Immature natural killer cell (primary cell): ENCODE results near the gene WWOX. TPM values are rescaled to one million over a fixed set of nuclear protein-coding genes. Genes with fewer than 3 reads are reported as not detected.

Source experiments
- DNase-seq, 3 donors: peaks; one replicate each; pipeline ENCODE4 v3.0.0; 2022; ENCODE audit warnings: mixed read lengths in 1 of 3
- H3K27ac Mint-ChIP-seq, 6 donors: one replicate each; pipeline ENCODE4 v1.8.0; 2020; ENCODE audit warnings: mixed read lengths in 6 of 6, mild to moderate bottlenecking in 5 of 6, inconsistent platforms in 4 of 6, moderate library complexity in 3 of 6
- H3K27me3 Mint-ChIP-seq, 3 donors: one replicate each; pipeline ENCODE4 v1.8.0; 2020 to 2021; ENCODE audit warnings: low read depth in 3 of 3, mild to moderate bottlenecking in 3 of 3, mixed read lengths in 3 of 3, moderate library complexity in 3 of 3, inconsistent platforms in 1 of 3
- H3K36me3 Mint-ChIP-seq, 3 donors: one replicate each; pipeline ENCODE4 v1.8.0; 2020; ENCODE audit warnings: mixed read lengths in 3 of 3, inconsistent platforms in 2 of 3, mild to moderate bottlenecking in 2 of 3
- H3K4me1 Mint-ChIP-seq, 2 donors: one replicate each; pipeline ENCODE4 v1.8.0; 2020; ENCODE audit warnings: inconsistent platforms in 2 of 2, mild to moderate bottlenecking in 2 of 2, mixed read lengths in 2 of 2, moderate library complexity in 1 of 2
- H3K4me3 Mint-ChIP-seq, 5 donors: one replicate each; pipeline ENCODE4 v1.8.0; 2020; ENCODE audit warnings: mild to moderate bottlenecking in 5 of 5, mixed read lengths in 5 of 5, inconsistent platforms in 3 of 5, moderate library complexity in 3 of 5
- H3K9me3 Mint-ChIP-seq, 6 donors: one replicate each; pipeline ENCODE4 v1.8.0; 2020; ENCODE audit warnings: mild to moderate bottlenecking in 6 of 6, mixed read lengths in 6 of 6, inconsistent platforms in 4 of 6, moderate library complexity in 3 of 6
- polyA plus RNA-seq, 3 donors: library from polyadenylated mRNA; unstranded; fragments of 300-500 nt; fragmentation: Illumina TruSeq; gene quantifications; one replicate each; pipeline ENCODE4 v1.2.3, GENCODE V29; 2021

Gene WWOX
- polyA plus RNA-seq, 3 donors from 2014 or later, result 9.0 to 13.9 (median 12.3) TPM

DNA sequence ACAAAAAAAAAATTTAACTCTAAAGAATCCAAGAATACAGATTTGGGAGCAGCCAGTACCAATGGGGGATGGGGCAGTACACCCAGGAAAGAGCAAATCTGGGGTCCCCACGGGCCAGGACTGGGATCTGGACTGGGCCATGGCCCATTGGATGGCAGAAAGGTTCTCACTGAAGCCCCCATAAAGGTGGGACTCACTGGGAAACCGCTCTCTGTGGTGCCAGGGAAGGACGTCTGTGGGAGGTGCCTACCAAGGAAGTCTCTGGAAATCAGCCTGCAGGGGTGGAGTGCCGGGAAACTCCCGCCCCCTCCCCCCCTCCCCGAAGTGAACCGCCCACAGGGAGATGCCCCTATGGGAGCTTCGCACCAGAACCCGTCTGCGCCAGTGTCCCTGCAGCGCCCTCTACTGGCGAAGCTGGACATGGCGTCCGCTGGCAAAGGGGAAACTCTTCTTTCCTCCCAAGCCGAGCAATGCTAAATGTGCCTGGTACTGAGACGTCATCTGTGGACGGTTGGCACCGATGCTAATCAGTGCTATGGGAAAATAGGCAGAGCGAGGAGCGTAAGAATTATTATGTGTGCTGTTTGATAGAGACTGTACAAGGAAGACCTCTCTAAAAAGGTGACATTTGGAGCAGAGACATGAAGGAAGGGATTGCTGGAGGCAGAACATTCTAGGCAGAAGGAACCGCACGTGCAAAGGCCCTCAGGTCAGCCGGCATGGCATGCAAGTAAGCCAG is 671.1 kb downstream of the WWOX start:
- Mint-ChIP-seq H3K27me3 (peaks cover 6 to 18% (median 11%) of the 10 kb centered on the region in 3 donors), H3K27ac (no peak overlapping the region), H3K4me3 (peak overlapping the region in 2 of 5 donors; percentile 1 to 4), H3K36me3 (peaks cover 0 to 4% (median 3%) of the 10 kb centered on the region in 3 donors), H3K9me3 (no peaks in the 10 kb centered on the region), H3K4me1 (peaks cover 15 to 17% of the 10 kb centered on the region in 2 donors)
- peak; percentile 67 to 74 (median 69) for DNase-seq

DNA sequence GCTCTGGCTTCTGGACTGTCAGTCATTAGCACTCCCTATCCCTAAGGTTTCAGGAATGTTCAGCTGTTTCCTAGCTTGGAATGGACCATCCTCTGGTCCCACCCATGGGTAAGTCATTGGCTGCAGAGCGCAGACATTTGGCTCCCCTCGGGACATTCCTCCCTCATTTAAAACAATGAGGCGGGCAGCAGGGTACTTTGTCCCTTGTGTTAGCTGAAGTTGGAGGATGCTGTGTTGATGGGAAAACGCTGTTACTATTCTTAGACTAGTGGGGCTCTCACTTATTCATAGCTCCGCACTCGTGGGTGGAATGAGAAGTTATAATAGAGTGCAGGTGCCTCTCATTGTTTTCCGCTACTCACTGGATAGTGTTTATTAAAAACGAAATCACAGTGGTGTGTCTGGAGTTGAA is 673.8 kb downstream of the WWOX start:
- Mint-ChIP-seq H3K36me3 (peaks cover 0 to 4% (median 3%) of the 10 kb centered on the region in 3 donors), H3K4me3 (no peak overlapping the region), H3K9me3 (no peaks in the 10 kb centered on the region), H3K27ac (peak overlapping the region in 1 of 6 donors; percentile 18), H3K27me3 (peaks cover 5 to 14% (median 8%) of the 10 kb centered on the region in 3 donors), H3K4me1 (peaks cover 10 to 15% of the 10 kb centered on the region in 2 donors)
- DNase-seq, result no peak

DNA sequence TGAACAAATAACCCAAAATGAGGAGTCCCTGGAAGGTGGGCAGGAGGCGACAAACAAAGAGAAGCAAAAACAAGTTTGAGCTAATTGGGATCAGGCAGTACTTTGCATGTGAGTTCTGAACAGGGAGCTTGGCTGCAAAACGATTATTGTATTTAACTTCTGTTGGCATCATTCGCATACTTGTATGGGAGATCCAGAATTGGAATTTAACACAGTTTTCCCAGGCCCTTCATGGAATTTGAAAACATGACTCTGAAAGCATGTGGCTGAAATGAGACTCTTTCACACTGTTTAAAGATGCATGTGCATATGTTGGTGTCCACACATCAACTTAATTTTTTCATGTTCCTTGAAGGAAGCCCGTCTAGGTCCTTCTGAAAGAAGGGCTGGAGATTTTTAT is 674.3 kb downstream of the WWOX start:
- H3K36me3 Mint-ChIP-seq, result peaks cover 0 to 4% (median 3%) of the 10 kb centered on the region in 3 donors
- H3K4me1 Mint-ChIP-seq, result peaks cover 9 to 13% of the 10 kb centered on the region in 2 donors
- H3K27ac Mint-ChIP-seq, result peak overlapping the region in 1 of 6 donors; percentile 18
- no peak overlapping the region for H3K4me3 Mint-ChIP-seq
- H3K27me3 Mint-ChIP-seq, result peaks cover 5 to 18% (median 8%) of the 10 kb centered on the region in 3 donors
- DNase-seq, result no peak
- H3K9me3 Mint-ChIP-seq, result no peaks in the 10 kb centered on the region

DNA sequence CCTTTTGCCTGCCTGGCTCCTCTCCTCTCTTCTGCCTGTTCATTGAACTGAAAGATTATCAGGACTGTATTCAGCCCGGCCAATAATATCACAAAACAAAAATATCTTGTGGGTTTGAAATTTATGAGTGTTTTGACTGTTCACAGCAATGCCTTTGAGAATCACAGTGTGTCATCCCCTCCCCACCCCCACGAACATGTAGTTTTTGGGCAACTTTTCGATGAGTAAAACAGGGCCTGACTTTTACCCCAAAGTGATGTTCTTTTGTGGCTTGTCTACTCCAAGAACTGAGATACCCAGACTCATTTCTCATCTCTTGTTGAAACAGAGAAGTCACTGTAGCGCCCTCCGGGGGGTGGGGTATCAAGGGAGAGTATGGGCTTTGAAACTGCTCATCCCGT is 675.7 kb downstream of the WWOX start:
- peaks cover 4 to 8% of the 10 kb centered on the region in 2 donors for H3K4me1 Mint-ChIP-seq
- H3K9me3 Mint-ChIP-seq, result no peaks in the 10 kb centered on the region
- no peak overlapping the region for H3K27ac Mint-ChIP-seq
- H3K27me3 Mint-ChIP-seq, result peaks cover 5 to 23% (median 8%) of the 10 kb centered on the region in 3 donors
- no peak for DNase-seq
- H3K36me3 Mint-ChIP-seq, result peaks cover under 1 to 4% (median 3%) of the 10 kb centered on the region in 3 donors
- no peak overlapping the region for H3K4me3 Mint-ChIP-seq

DNA sequence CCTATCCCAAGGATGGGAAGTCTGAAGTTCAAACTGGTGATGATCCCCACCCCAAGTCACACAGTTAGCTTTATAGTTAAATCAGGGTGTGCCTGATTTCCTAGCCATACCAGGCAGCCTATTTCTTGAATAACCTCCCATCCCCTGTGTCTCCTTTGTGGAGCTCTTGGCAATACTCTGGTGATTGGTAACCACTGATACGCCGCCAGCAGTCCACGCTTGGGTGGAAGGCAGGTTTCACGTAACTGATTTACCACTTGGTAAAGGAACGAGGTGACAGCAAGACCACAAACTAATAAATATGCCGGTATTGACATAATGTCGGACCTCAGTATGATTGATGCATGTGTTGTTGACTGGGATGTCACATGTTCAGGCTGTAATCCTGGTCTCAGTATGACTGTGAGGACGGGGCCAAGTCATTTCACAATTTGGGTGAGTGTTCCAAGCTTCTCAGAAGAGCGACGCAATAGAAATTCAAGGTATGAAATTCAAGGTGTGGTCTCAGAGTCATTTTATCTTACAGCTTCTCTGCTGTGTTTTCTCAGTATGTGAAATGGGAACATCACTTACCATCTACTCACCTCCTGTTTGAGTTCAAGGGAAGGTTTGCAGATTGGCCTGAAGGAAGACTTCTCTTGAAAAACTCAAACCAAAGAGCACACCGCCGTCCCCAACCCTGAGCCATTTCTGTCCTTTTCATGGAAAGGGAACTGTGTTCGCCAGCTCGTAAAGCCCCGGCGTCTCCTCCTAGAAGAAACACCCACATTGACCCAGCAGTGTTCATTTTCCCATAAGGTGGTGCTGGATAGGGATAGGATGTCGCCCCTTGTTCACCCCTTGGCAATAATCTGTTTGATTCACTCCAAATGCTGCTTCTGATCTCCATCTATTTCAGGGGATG is 678.9 kb downstream of the WWOX start:
- Mint-ChIP-seq H3K27ac (no peak overlapping the region), H3K9me3 (peaks cover 0 to 2% (median 0%) of the 10 kb centered on the region in 6 donors), H3K27me3 (peaks cover 0 to 14% (median 5%) of the 10 kb centered on the region in 3 donors), H3K36me3 (peaks cover 0 to 5% (median 0%) of the 10 kb centered on the region in 3 donors), H3K4me1 (no peaks in the 10 kb centered on the region), H3K4me3 (peak overlapping the region in 1 of 5 donors; percentile 38)
- no peak for DNase-seq

DNA sequence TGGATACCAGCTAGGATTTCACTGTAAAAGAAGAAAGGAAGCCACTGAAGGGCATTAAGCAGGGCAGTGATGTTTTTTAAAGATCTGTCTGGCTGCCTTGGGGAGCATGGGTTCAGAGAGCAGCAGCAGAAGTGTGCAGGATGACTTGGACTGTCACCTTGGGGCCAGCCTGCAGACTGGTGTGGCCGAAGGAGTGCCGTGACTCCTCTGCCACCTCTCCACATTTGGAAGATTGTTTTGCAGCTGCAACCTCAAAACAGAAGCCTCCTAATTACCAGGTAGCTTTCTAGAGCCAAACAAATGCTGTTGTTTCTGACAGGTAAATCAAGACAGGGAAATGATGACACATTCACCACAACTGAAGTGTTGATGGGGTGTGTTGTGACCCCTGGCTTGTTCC is 681.4 kb downstream of the WWOX start:
- no peak overlapping the region for H3K27ac Mint-ChIP-seq
- DNase-seq, result no peak
- H3K9me3 Mint-ChIP-seq, result peaks cover 0 to 2% (median 0%) of the 10 kb centered on the region in 6 donors
- peaks cover 0 to 14% (median 5%) of the 10 kb centered on the region in 3 donors for H3K27me3 Mint-ChIP-seq
- H3K4me1 Mint-ChIP-seq, result no peaks in the 10 kb centered on the region
- no peak overlapping the region for H3K4me3 Mint-ChIP-seq
- H3K36me3 Mint-ChIP-seq, result peaks cover 0 to 5% (median 0%) of the 10 kb centered on the region in 3 donors

DNA sequence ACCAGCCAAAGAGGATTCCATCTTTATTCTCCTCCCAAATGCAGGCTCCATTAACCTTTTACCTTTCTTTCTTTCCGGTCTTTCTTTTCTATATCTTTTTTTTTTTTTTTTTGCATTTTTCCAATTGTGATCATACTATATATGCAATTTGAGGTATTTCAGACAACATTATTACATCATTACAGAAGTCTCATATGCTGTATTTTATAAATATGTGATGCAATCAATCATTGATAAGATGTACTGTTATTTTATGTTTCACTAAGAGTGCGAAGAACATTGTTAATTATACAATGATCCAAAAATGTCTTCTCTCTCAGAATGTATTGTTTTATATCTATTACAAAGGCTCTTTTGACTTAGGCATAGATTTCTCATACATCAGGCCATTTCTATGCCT is 683.1 kb downstream of the WWOX start:
- no peak for DNase-seq
- Mint-ChIP-seq H3K4me1 (no peaks in the 10 kb centered on the region), H3K4me3 (no peak overlapping the region), H3K36me3 (peaks cover 0 to 5% (median 0%) of the 10 kb centered on the region in 3 donors), H3K27ac (no peak overlapping the region), H3K27me3 (peaks cover 0 to 12% (median 5%) of the 10 kb centered on the region in 3 donors), H3K9me3 (peaks cover 0 to 2% (median 0%) of the 10 kb centered on the region in 6 donors)

DNA sequence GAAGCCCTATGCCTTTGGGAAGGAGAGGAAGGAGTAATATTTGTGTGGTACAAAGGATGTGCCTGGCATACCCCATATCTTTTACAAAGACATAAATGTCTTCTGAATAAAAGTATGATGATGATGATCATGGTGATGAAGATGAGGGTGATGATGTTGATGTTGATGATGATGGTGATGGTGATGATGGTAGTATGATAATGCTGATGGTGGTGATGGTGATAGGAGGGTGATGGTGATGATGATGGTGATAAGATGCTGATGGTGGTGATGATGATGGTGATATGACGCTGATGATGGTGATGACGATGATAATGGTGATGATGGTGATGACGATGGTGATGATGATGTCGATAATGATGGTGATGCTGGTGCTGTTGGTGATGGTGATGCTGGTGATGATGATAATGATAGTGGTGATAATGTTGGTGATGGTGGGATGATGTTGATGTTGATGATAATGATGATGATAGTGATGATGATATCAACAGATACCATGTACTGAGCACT is 684.2 kb downstream of the WWOX start:
- Mint-ChIP-seq H3K27me3 (peaks cover 0 to 7% (median 4%) of the 10 kb centered on the region in 3 donors), H3K9me3 (peaks cover 0 to 2% (median 0%) of the 10 kb centered on the region in 6 donors), H3K4me1 (no peaks in the 10 kb centered on the region), H3K36me3 (peaks cover 0 to 5% (median 0%) of the 10 kb centered on the region in 3 donors), H3K4me3 (no peak overlapping the region), H3K27ac (no peak overlapping the region)
- no peak for DNase-seq

DNA sequence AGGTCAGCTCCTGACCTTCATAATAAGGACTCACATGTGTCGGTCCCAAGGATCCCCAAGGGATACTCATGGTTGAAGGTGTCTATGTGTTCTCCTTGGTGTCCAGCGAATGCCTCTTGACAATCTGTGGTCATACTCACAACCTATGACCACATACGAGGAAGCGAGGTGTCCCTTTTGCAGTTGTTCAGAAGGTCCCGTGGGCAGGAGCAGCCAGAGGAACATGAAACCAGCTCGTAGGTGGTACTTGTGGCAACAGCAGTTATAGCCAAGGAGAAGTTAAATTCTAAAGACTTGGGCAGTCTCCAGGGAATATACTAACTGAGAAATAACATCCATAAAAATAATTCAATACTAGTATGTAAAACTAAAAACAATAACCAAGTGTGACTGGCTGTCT is 685.3 kb downstream of the WWOX start:
- no peak overlapping the region for H3K27ac Mint-ChIP-seq
- H3K9me3 Mint-ChIP-seq, result peaks cover 0 to 2% (median 0%) of the 10 kb centered on the region in 6 donors
- no peaks in the 10 kb centered on the region for H3K4me1 Mint-ChIP-seq
- H3K36me3 Mint-ChIP-seq, result peaks cover 0 to 5% (median 0%) of the 10 kb centered on the region in 3 donors
- H3K4me3 Mint-ChIP-seq, result no peak overlapping the region
- DNase-seq, result no peak
- H3K27me3 Mint-ChIP-seq, result peaks cover 0 to 4% (median 2%) of the 10 kb centered on the region in 3 donors

DNA sequence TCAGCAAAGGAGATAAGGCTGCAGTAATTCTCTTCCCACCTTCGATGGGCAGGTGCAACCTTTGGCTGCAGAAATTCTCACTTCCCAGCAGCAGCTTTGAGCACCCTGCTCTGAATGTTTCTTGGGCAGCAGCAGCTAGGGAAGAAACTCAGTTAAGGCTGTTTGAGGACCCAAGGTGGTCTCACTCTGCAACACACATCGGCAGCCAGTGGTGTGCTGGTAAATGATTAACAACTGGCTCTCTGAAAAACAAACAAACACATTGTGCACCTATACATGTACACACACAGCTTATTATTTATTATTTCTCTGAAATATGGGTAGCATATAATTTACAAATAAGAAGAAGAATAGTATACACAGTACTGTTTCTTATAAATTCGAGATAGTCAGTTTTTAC is 685.8 kb downstream of the WWOX start:
- H3K4me1 Mint-ChIP-seq, result peaks cover under 1 to 1% of the 10 kb centered on the region in 2 donors
- H3K27ac Mint-ChIP-seq, result no peak overlapping the region

DNA sequence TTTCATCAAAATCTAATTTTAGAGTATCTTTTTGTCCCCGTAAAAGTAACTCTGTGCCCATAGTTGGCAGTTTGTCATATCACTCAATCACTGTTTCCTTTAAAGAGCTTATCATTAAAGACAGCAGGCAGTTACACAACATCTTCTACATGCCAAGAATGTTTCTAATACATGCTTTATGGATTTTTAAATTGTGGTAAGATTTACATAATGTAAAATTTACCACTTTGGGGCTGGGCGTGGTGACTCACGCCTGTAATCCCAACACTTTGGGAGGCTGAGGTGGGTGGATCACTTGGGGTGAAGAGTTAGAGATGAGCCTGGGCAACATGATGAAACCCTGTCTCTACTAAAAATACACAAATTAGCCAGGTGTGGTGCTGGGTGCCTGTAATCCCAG is 687.2 kb downstream of the WWOX start:
- H3K4me1 Mint-ChIP-seq, result peaks cover 7 to 9% of the 10 kb centered on the region in 2 donors
- peaks cover 0 to 2% (median 0%) of the 10 kb centered on the region in 6 donors for H3K9me3 Mint-ChIP-seq
- no peaks in the 10 kb centered on the region for H3K36me3 Mint-ChIP-seq
- H3K27ac Mint-ChIP-seq, result no peak overlapping the region
- no peak for DNase-seq
- no peak overlapping the region for H3K4me3 Mint-ChIP-seq
- H3K27me3 Mint-ChIP-seq, result peaks cover 0 to 4% (median 2%) of the 10 kb centered on the region in 3 donors

More for the DNA sequence above, 685.8 kb downstream of the WWOX start:
- Mint-ChIP-seq H3K9me3 (peaks cover 0 to 2% (median 0%) of the 10 kb centered on the region in 6 donors), H3K36me3 (peaks cover 0 to 3% (median 0%) of the 10 kb centered on the region in 3 donors), H3K27me3 (peaks cover 0 to 4% (median 2%) of the 10 kb centered on the region in 3 donors), H3K4me3 (no peak overlapping the region)
- DNase-seq, result no peak

DNA sequence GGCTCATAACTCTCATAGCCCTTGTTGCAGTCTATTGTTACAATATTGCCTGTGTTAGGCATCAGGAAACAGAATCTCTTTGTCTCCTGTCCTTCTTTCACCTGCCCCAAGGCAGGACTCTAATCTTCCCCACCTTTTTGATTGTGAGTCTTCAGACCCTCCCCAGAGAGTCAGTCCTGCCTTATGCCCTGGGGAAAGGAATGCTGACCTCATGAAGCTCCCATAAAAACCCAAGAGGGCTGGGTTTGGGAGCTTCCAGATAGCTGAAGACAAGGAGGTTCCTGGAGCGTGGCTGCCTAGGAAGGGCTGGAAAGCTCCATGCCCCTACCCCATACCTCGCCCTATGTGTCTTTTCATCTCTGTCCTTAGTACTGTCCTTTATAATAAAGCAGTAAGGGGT is 688.8 kb downstream of the WWOX start:
- no peaks in the 10 kb centered on the region for H3K9me3 Mint-ChIP-seq
- peaks cover 8 to 9% of the 10 kb centered on the region in 2 donors for H3K4me1 Mint-ChIP-seq
- no peak overlapping the region for H3K27ac Mint-ChIP-seq
- no peak for DNase-seq
- H3K4me3 Mint-ChIP-seq, result no peak overlapping the region
- H3K27me3 Mint-ChIP-seq, result peaks cover 0 to 1% (median 0%) of the 10 kb centered on the region in 3 donors
- no peaks in the 10 kb centered on the region for H3K36me3 Mint-ChIP-seq

DNA sequence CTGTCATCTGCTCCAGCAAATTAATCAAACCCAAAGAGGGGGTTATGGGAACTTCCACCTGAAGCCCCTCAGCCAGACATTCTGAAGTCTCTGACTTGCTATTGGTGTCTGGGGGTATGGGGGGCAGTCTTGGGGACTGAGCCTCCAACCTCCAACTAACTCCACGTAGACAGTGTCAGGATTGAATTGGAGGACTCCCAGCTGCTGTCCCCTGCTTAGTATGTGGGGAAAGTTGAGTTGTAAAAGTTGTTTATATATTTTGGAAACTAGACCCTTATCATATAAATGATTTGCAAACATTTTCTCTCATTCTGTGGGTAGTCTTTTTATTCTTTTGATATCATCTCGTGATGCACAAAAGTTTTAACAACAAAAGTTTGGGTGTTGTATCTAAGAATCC is 689.2 kb downstream of the WWOX start:
- no peaks in the 10 kb centered on the region for H3K36me3 Mint-ChIP-seq
- H3K27ac Mint-ChIP-seq, result no peak overlapping the region
- H3K27me3 Mint-ChIP-seq, result peaks cover 0 to 1% (median 0%) of the 10 kb centered on the region in 3 donors
- H3K9me3 Mint-ChIP-seq, result no peaks in the 10 kb centered on the region
- no peak for DNase-seq
- peaks cover 9 to 12% of the 10 kb centered on the region in 2 donors for H3K4me1 Mint-ChIP-seq
- no peak overlapping the region for H3K4me3 Mint-ChIP-seq
